Stimulated activated CD4-positive, alpha-beta T cell treated with anti-CD3 and anti-CD28 coated beads, Interleukin-12 subunit alpha, Interleukin-12 subunit beta, amount 100 ng/mL, for 24 hours (primary cell): ENCODE results near the gene DCLK1.
"Not testable (repeated sequence)": the region's sequence is repeated elsewhere in the genome, so short reads cannot be mapped to it uniquely, and the experiment has no call there.

Source experiments
- DNase-seq, 2 experiments: peaks; one replicate each; pipeline ENCODE4 v3.0.0-alpha.2; 2020; ENCODE audit warnings: low read depth in 2 of 2

Gene DCLK1

DNA sequence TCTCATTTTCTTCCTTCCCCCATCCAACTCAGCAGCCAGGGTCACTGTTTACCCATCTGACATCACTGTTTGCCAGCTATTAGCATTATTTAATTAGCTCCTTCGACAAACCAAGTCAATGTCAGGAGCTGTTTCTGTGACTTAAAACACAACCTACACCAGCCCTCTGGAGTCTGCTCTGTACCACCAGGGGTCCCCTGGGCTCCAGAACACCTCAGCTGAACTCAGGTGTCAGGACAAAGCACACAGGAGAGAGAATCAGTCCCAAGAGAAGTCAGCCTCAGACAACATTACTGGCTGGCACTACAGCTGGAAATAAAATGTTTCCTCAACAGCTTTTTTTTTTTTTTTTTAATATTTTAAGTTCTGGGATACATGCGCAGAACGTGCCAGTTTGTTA, 45.1 kb downstream of the DCLK1 start:
- no peak for DNase-seq

GRCh38 chr13:36084131-36084530, 47.1 kb downstream of the DCLK1 start:
- no peak for DNase-seq

DNA sequence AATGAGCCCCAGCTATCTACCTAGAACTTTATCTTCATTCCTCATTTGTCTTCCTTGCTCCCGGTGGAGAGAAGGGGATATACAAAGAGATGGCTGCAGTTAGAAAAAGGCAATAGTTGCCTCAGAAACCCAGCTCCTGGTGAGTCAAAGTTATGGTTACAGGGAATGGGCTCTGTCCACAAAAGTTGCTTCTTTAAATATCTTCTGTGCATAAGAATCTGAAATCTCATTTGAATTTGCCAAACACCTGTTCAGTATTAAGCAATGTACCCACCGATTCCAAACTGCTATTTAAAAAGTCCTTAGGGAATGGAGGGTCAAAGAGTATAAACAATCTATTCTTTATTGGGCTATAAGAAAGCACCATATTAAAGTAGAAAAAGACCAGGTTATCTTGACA, 48.4 kb downstream of the DCLK1 start:
- DNase-seq = no peak

- no peak for DNase-seq
These were observed 48.8 kb downstream of the DCLK1 start for GRCh38 chr13:36082396-36082795.

- DNase-seq = no peak
These were observed 55.0 kb downstream of the DCLK1 start for GRCh38 chr13:36076211-36076610.

- DNase-seq = no peak
These were observed 56.5 kb downstream of the DCLK1 start for GRCh38 chr13:36074659-36075058.

DNA sequence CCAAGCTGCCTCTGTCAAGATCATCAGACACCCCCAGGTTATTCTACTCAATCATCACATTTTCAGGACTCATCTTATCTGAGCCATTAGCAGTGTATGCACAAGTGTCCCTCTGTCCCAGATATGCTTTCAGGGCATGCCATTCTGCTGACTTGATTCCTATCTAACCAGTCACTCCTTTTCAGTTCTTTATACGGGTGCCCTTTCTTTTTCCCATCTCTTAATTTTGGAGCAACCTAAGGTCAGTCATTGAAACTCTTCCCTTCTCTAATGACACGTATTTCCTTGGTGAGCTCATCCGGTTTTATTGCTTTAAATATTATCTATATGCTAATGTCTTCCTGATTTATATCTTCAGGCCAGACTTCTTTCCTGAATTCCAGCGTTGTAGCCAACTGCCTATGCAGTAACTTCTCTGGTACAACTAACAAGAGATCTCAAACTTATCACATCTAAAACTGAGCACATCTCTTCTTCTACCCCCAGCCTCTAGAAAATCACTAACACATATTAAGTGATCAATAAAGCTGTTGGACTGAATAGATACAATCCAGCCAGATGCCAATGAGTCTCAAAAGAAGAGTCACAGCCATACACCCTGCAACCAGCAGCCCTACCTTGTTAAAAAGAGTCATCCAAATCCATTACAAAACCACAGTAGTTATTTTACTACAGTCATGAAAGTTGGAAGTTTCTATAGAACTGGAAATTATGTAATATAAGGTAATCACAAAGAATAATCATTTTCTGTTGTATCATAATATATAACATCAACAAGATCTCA, 58.8 kb downstream of the DCLK1 start:
- DNase-seq = no peak

- DNase-seq = not testable (repeated sequence)
These were observed 60.5 kb downstream of the DCLK1 start for GRCh38 chr13:36070504-36071192.

DNA sequence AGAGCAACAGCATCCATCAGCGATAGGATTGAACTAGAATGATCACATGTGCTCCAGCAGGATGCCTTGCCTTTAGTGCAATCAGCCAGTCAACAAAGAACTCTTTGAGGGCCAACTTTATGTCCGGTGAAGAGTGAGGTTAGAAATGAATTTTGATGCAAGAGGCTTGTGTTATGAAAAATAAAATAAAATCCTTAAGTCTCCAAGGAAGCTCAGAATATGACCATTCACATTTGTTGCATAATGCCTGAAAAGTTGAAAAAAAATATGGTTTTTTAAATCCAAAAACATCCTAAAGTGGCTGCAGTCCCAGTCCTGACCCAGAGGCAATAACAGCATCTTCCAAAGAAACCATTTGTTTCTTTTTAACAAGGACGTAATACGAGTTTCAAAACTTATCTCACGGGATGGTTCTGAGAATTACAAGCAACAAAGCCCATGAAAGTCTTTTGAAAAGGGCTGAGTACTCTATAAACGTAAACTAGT, 61.3 kb downstream of the DCLK1 start:
- DNase-seq = no peak

- no peak for DNase-seq
These were observed 62.2 kb downstream of the DCLK1 start for GRCh38 chr13:36068991-36069390.

- DNase-seq = no peak
These were observed 62.6 kb downstream of the DCLK1 start for GRCh38 chr13:36068566-36068965.

GRCh38 chr13:36067746-36068381, 63.3 kb downstream of the DCLK1 start:
- DNase-seq = no peak

- no peak for DNase-seq
These were observed 68.9 kb downstream of the DCLK1 start for GRCh38 chr13:36062249-36062648.

DNA sequence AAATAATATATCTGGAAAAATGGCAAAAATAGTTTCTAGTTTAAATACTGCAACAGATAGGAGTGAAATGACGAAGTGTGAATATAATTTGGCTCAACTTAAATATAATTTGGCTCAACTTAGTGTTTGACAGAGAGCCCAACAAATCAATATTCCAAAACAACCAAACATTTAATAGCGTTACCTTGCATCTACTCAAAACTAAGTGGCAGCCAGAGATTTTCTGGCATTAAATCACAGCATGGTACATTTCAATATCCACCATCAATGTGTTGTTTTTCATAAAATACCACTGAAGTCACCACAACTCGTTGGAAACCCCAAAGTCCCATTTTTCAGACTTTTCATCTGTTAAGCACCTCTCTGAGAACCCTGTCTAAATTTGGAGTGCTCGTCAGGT, 69.6 kb downstream of the DCLK1 start:
- DNase-seq = no peak

- no peak for DNase-seq
These were observed 70.1 kb downstream of the DCLK1 start for GRCh38 chr13:36061054-36061453.

DNA sequence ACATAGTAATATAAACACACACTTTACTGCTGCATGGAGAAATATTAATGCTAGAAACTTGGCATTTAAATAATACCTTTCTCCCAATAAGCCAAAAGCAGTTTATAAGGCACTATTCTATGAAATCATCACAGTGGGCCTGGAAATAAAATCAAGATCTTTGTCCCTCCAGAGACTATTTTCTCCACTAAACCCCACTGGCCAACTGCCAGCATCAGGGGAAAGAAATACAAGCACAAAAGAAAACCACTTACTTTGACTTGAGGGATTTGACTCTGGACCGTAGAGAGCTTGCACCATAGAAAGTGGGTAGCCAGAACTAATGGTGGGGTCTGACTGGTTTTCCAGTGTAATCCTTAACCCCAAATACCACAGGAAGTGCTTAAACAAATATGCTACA, 71.9 kb downstream of the DCLK1 start:
- no peak for DNase-seq

GRCh38 chr13:36058116-36058515, 73.1 kb downstream of the DCLK1 start:
- DNase-seq = no peak

DNA sequence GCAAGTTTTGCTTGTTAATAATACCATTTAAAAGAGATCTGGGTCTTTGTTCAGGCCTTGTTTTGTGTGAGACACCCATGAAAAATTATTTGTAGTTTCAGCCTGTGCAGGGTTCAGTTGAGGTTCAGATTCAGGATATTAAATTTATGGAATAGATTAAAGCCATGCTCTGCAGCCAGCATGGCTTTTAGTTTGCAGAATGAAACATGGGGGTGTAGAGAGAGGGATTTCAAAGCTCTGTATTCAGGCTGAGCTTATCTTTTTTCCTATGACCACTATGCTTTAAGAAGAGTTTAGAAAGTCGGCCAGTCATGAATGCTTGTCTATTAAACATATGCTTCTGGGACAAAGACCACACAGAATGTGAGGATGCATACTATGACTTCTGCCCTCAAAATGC, 73.6 kb downstream of the DCLK1 start:
- no peak for DNase-seq

DNA sequence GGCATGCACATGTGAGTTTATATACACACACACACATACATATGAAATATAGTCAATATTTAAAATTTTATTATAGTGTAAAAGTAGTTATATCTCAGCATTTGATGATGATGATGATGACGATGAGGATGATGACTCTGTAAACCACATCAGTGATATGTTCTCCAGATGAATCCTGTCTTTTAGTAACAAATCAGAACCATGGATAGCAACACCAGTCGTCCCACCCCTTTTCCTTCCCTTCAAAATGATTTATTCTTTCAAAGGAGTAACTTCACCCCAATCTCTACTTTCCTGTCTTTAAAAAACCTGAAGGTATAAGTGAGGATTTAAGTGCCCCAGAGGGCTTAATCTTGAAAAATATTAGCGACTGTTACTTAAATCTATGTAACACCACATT, 74.1 kb downstream of the DCLK1 start:
- DNase-seq = no peak

- no peak for DNase-seq
These were observed 75.8 kb downstream of the DCLK1 start for GRCh38 chr13:36055366-36055765.

DNA sequence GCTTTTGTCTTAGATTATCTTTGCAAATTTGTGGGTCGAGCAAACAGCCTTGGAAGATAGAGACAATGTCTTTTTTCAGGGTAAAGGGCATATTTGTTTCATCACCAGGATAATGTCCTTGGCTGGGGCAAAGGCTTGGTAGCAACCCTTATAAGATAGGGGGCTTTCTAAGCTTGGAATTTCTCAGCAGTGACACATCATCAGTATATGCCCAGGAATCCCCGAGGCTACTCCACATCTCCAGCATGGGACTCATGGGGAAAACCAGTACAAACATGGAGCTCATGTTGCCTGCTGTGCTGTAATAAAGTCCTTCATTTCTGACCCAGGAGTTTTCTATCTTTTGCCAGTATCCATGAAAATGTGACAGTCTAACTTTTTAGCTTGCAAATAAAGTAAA, 77.1 kb downstream of the DCLK1 start:
- DNase-seq = no peak

GRCh38 chr13:36051082-36051481, 80.1 kb downstream of the DCLK1 start:
- DNase-seq = no peak

DNA sequence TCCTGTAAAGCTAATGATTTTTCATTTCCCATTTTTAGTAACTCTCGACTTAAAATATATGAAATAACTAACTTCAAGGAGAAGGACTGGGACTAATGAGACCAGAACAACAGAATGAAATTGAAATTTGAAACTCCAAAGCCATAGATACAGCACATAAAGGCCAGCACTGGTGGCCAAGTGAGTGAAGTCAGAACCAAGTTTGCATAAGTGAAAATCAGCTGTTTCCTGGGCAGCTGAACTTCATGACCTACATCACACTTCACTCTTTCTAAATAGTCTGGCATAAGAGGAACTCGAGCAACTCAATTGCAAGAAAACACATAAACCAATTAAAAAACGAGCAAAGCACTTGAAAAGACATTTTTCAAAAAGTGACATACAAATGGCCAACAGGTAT, 84.5 kb downstream of the DCLK1 start:
- DNase-seq = no peak
